Stimulated activated CD4-positive, alpha-beta T cell treated with anti-CD3 and anti-CD28 coated beads, Interleukin-4, amount 100 ng/mL, for 24 hours (primary cell): ENCODE measurements around the gene ZNF324.
"Not testable (repeated sequence)": the region's sequence is repeated elsewhere in the genome, so short reads cannot be mapped to it uniquely, and the experiment has no call there.

Experiments used
- DNase-seq: peaks from one replicate; pipeline ENCODE4 v3.0.0-alpha.2; 2020

The ZNF324 gene

DNA sequence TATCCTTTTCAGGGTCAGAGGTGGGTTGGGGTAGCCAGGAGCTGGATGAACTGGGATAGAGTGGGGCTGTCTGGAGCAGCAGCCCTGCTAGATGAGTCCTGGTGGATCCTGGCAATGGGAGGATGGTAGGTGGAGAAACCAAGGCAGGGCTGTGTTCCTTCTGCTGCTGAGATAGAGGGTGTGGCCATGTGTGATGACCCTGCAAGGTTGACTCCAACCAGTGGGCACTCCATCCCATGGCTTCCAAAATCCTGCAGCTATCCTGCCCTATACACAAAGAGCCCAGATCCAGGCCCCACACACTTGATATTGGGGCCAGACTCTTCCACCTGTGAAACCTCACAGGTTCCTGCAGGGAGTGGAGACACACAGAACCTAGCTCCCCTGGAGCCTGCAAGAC lies 6.9 kb downstream of the ZNF324 start:
- DNase-seq = no peak

DNA sequence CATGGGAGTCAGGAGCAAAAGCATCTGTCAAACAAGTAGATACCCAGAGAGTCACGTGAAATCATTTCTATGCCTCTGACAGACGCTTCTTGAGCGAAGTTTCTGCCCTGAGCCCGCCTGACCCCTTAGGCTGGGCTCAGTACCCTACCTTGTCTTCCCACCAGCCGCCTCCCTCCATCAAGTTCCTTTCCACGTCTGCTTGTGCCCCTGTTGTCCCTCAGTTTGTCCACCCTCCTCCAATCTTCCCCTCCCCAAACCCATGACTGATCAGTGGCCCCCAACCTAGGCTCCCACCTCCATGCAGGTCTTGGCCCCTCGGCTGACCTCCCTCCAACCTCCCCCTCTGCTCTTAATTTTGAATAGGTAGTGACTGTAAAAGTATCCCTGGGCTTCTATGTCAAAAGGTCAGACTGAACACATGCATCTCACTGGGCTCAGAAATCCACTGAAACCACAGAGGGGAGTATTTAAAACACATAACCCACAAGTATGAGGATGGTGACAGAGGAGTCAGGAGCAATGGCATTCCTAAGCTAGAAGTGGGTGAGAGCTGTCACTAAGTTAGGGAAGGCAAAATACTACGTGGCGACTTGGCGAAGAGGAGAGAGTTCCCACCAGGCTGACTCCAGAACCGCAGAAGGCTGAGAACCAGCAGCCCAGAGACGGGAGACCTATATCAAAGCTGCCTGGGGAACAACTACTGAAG lies 7.6 kb downstream of the ZNF324 start:
- no peak for DNase-seq

DNA sequence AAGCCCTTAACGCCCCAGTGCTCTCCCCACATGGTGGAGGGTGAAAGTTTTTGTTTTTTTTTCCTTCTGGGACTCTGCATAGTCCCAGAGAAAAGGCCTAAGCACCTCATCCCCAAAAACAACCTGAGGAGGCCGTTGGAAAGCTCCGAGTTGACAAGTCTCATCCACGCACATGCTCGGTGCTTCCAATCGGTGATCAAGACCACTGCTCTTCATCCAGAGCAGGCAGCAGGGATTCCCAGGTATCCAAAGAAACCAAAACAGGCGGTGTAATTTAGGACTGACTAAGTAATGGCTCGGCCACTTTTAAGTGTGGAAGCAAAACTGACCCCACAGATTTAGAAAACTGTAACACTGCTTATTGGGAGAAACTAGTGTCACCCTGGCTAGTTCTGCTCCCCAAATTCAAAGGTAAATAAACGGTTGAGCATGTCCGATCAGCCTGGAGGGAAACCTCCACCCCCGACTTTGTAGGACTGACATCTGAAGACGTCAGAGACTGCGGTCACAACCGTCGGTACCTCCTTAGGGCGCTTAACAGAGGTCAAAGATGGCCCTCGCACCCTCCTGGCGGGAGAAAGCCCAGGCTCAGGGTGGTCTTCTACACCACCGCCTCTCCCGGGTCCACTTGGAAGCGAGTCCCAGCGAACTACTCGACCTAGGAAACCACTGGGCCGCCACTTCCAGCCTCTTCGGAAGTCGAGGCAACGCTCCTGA lies 8.3 kb downstream of the ZNF324 start:
- no peak for DNase-seq

DNA sequence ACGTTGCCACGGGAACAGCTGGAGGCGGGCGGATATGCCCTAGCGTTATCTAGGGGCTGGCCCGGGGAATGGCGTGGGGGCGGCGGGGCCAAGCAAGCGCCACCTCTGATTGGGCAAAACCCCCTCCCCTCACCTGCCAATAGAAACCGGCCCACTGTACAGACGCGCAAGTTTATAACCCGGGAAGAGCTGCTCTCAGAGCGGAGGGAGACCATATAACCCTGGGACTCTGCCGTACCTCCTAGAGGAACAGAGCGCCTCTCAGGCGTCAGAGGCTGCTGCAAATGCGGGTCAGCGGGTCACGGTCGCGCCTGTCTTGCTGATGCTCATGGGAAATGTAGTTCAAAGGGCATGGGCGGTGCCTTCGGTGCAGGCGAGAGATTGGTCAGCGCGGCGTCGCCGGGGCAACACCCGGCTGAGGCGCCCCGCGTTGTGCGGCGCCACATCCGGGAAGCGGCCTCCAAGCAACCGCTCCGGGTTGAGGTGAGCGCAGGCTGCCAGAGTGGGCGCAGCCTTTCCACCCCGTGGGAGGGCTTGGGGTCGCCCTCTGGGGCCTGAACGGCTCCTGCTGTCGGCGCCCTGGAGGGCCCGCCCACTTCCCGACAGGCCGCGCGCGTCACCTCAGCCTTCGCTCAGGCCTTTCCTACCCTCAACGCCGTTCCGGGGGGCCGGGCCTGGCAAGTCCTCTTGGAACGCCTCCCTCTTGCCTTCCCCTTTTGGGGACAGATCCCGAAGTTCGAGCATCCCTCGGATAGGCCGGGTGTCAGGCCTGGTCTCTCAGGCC lies 9.0 kb downstream of the ZNF324 start, which contains the start of gene ZNF446:
Gene ZNF446, plus strand, starts transcription at position 639 of the 784 bp plus-strand sequence. CDS start 867 bp downstream, outside the sequence.
- peak; percentile 95 for DNase-seq

DNA sequence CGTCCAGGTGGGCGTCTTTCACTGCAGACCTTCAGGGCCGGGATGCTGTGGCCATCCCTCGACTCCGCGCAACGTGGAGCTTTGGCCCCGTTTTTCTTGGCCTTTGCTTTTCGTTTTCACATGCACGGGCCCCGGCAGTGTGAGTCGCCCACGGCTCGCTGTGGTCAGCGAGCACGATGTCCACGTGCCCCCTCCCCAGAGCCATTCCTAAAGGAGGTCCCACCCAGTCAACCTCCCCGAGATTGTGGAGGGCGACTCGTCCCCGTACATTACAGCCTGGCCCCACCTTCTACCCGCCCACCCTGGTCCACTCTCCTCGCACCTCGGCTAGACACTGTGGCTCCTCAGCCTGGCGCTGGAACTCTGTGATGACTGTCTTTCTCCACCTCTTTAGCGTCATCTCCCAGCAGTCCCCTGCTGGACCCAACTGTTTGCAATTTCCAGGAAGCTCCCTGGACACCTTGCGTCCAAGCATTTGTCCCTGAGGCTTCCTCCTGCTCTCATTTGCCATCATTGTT lies 9.7 kb downstream of the ZNF324 start:
- DNase-seq = no peak

DNA sequence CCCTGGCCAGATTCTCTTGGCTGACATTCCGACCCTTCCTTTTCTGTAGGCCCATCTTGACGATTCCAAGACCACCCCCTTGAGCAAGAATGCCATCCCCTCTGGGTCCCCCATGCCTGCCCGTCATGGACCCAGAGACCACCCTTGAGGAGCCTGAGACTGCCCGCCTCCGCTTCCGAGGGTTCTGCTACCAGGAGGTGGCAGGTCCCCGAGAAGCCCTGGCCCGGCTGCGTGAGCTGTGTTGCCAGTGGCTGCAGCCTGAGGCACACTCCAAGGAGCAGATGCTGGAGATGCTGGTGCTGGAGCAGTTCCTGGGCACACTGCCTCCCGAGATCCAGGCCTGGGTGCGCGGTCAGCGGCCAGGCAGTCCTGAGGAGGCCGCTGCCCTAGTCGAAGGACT lies 10.2 kb downstream of the ZNF324 start:
- DNase-seq = no peak

DNA sequence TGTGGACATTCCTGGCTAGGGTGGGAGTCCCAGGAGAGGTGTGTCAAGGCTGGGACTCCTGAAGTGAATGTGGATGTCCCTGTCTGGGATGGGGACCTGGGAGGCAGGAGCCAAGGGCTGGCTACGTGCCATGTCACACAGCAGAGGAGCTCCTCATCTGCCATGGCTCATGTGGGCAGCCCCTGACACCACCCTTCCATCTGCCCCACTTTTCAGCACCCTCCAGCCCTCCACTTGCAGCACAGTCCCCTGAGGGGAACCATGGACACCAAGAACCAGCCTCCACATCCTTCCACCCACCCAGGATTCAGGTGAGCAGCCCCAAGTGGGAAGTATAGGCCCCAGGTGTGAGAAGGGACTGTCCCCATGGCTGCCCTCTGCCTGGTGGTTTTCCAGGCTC lies 11.0 kb downstream of the ZNF324 start:
- no peak for DNase-seq

DNA sequence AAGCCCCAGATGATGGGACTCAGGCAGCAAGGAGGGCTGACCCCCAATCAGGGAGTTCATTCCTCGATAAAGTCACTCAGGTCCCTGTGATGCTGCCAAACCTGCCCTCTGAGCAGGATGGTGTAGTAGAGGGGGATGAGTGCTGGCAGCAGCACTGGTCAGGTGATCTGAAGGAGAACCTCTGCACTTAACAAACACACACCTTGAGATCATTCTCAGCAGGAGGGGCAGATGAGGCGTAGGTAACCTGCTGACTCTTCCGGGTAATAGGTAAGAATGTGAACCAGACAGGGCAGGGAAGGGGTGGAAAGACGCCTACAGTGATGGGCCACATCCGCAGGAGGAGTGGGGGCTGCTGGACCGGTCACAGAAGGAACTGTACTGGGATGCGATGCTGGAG lies 12.4 kb downstream of the ZNF324 start:
- no peak for DNase-seq

DNA sequence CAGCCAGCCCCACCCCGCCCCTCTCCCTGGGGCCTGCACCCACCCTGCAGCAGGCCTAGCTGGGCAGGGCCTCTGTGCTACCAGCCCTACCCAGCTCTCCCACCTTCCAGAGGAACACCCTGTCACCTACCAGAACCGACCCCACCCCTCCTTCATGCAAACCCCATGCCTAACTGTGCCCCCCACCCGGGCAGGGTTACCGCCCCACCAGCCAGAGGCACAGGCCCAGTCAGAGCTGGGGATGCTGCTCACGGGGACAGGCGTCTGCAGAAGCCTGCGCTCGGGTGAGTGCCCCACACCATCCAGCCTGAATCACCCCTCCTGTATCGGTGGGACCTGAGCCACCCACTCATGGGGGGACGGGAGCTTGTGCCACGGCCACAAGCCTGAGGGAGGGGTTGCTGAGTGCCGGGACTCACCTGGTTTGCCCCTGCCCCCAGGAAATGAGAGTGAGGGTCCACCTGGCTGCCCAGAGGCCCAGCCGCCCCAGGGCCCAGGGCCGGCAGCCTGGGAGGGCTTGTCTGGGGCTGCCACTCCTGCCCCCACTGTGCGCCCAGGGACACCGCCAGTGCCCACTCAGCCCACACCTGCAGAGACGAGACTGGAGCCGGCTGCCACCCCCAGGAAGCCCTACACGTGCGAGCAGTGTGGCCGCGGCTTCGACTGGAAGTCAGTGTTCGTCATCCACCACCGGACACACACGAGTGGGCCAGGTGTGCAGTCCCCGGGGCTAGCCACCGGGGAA lies 13.0 kb downstream of the ZNF324 start:
- no peak for DNase-seq

DNA sequence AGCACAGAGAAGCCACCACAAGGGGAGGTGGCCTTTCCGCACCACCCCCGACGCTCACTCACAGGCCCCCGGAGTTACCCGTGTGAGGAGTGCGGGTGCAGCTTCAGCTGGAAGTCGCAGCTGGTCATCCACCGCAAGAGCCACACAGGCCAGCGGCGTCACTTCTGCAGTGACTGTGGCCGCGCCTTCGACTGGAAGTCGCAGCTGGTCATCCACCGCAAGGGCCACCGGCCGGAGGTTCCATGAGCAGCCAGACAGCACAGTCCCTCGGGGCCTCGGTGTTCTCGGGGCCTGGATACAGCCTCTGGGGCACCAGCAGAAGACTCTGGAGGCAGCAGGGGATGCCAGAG lies 13.6 kb downstream of the ZNF324 start:
- DNase-seq = no peak

DNA sequence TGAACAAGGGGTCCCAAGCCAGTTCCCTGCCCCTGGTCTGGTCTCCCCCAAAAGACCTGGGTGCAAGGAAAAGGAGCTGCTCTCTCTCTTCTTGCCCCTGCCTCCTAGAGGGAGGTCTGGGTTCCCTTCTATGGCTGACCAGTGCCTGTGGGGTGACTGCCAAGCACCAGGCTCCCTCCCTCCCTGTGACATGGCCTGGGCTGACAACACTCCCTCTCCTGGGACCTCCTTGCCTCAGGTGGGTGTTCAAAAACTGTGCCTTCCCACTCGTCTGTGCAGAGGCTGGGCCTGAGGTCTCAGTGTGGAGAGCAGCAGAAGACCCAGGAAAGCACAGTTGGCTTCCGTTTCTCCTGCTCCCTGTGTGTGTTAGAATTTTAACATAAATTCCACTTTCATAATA lies 14.0 kb downstream of the ZNF324 start:
- no peak for DNase-seq

DNA sequence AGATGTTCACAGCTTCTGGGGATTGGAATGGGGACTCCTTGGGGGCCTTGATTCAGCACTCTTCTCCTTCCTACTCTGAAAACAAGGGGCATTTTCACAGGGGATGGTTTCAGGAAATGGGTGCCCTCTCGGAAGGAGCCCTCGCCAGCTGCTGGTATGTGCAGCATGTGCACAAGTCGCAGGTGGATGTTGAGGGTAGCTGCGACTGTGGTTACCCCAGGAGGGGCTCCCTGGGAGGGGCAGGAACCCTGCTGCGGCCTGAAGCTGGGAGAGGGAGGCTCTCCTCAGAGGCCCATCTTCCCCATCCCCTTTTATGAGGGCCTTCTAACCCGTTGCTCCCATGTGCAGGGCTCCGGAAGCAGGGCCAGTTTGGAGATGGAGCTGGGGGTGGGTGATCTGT lies 15.5 kb downstream of the ZNF324 start:
- no peak for DNase-seq

DNA sequence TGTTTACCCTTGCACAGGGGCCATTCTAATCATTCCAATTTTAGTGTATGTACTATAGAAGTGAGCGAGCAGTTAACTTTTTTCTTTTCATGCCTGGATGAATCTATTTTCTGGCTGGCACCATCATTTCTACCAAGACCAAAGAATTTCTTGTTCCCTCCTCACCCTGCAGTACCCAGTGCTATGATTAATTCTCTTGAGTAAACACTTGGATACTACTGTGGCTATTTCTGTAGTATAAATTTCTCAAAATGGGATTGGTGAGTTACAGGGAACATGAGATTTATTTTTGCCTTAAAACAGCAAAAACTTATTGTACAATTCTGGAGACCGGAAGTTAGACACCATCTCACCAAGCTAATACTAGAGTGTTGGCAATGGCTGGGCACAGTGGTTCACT lies 16.9 kb downstream of the ZNF324 start:
- DNase-seq = no peak

DNA sequence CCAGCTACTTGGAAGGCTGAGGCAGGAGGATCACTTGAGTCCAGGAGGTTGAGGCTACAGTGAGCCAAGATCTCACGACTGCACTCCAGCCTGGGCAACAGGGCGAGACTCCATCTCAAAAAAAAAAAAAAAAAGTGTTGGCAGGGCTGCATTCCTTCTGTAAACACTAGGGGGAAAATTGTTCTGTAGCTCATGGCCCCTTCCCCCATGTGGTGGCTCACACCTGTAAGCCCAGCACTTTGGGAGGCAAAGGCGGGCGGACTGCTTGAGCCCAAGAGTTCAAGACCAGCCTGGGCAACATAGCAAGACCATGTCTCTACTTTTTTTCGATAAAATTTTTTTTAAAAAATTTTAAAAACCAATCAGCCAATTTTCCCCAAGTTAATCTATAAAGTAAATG lies 17.5 kb downstream of the ZNF324 start:
- DNase-seq = not testable (repeated sequence)

DNA sequence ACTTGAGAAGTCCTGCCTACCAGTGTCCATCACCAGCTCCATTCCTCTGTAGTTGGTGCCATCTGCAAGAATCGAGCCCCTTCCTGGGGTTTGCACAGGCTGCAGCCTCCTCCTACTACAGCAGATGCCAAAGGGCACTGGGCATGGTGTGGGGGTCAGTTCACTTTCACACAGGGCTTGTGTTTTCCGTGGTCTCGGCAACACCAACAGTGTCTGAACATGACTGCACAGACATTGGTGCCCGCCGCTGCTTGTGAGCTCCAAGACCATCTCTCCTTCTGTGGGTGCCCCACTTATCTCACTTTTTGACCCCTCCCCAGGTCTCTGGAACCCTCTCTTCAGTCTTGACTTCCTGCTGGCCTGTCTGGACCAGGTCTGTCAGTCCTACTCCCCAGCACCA lies 24.5 kb downstream of the ZNF324 start:
- DNase-seq = no peak

DNA sequence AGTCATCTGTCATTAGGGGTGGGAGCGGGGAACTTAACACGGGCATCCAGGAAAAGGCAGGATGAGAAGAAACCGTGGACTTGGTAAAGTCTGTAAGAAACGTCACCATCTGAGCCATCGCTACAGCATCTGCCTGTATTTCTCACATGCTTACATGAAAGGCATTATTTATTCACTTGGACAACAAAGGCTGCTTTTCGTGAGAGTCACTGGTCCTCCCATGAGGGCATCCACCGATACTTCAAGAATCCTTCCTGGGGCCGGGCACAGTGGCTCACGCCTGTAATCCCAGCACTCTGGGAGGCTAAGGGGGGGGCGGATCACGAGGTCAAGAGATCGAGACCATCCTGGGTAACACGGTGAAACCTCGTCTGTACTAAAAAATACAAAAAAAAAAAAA lies 25.4 kb downstream of the ZNF324 start:
- no peak for DNase-seq

DNA sequence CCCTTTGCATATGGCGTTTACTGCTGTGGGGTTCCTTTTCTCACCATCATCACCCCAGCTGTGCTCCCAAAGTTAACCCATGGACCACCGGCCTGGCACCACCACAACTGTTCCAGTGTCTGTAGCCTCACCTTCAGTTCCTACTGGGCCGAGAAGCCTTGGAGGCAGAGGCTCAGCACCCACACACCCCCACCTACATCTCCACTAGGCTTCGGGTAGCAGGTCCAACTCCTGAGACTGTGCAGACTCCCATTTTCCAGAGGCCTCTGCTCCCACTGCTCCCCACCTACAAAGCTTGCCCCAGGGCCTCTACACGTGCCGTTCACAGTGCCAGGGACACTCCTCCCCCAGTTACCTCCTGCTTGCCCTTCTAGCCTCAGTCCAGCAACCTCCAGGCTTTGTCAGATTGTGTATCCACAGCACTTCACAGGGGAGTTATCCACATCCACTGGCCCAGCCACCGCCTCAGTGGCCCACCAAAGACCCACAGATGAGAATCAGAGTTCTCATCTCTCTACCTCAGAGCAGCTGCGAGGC lies 30.8 kb downstream of the ZNF324 start:
- DNase-seq = no peak

DNA sequence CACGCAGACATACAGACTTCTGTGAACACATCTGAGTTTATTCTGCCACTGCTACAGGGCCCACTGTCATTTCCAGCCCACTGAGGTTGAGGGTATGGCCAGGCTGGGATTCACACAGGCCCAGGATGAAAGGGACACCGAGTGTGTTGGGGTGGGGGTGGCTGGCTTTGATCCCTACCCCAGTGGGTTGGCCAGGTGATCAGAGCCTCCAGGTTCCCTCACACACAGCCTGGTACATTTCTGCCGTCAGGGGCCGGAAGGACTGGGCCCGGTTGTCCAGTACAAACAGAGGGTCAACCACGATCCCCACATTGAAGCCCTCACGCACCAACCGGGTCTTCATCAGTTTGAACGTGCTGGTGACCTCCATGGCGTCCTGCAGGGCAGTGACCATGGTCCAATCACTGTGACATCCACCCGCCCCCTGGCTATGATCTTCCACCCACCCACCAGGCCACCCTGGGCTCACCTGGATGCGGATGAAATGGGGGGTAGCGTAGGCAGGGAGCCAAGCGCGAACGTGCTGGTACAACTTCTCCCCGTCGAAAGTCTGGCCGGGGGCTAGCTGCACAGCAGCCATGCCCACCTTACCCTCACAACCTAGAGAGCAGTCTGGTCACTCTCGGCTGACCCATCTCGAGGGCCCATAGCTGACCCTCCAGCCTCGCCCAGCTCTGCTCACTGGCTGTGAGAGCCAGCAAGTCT lies 31.6 kb downstream of the ZNF324 start:
- no peak for DNase-seq

DNA sequence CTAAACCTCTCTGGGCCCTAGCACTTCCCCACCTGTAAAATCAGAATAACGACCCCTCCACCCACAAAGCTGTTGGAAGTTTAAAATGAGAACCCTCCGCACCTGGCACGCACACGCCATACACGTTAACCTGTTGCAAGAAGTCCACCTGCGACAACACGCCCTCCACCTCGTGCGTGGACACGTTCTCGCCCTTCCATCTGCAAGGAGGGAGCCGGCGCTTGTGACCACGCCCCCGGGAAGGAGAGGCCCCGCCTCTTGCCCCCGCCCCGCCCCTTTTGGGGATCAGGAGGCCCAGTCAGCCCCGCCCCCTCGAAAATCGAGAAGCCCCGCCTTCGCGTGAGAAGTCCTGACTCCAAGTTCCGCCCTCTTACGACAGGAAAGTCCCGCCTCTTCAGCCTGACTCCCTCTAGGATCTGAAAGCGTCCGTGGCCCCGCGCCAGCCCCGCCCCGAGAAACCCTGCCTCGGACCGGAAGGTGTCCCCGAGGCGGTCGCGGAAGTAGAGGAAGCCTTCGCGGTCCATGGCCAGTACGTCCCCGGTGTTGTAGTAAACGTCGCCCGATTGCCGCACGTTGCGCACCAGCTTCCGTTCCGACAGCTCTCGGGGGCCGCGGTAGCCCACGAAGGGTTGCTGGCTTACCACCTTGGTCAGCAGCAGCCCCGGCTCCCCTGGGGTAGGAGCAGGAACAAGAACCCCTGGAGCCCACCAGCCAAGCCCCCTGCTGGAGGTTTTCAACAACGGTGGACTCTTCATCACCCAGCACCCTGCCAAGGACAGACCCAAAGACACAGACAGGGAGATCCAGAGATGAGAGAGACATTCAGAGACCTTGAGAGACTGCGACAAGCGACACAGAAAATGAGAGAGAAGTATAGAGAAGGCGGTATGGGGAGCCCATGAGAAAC lies 32.4 kb downstream of the ZNF324 start:
- DNase-seq = peak; percentile 99

DNA sequence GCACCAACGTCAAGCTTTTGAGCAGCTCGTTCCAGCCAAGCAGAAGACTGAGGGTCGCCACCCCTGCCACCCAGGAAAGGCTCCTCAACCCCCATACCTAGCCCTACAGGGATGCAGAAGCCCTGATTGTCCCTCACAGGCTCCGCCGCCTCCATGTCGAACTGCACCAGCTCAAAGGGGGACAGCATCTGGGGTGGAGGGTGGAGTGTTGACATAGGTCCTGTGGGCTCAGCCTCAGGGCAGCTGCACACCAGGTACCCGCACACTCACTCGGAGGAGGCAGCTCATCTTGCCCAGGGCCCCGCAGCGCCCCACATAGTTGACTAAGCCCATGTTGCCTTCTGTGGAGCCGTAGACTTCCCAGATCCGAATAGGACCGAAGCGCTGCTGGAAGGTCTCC lies 33.4 kb downstream of the ZNF324 start:
- no peak for DNase-seq
